Muscle layer of duodenum (tissue), 2 donors: ENCODE data around the gene NFE2L3.
"Not testable (repeated sequence)": the region's sequence is repeated elsewhere in the genome, so short reads cannot be mapped to it uniquely, and the experiment has no call there.

Experiments
- H3K27ac ChIP-seq: one replicate; pipeline ENCODE4 v1.7.0; 2013; ENCODE audit warnings: mild to moderate bottlenecking, low read length
- H3K27me3 ChIP-seq: one replicate; pipeline ENCODE4 v1.7.0; 2013; ENCODE audit warnings: low read depth, mild to moderate bottlenecking, control low read depth, low read length
- H3K36me3 ChIP-seq, 2 donors: one replicate each; pipeline ENCODE4 v1.7.0; 2013; ENCODE audit warnings: low read length in 2 of 2, control low read depth in 1 of 2, mild to moderate bottlenecking in 1 of 2; ENCODE audit not compliant: insufficient read depth in 2 of 2, control insufficient read depth in 1 of 2
- H3K4me1 ChIP-seq, 2 donors: one replicate each; pipeline ENCODE4 v1.7.0; 2013; ENCODE audit warnings: low read length in 2 of 2, mild to moderate bottlenecking in 2 of 2, control low read depth in 1 of 2, moderate library complexity in 1 of 2; ENCODE audit not compliant: insufficient read depth in 2 of 2, control insufficient read depth in 1 of 2
- H3K4me3 ChIP-seq, 2 donors: one replicate each; pipeline ENCODE4 v1.7.0; 2013; ENCODE audit warnings: low read length in 2 of 2, low read depth in 1 of 2, mild to moderate bottlenecking in 1 of 2
- H3K9me3 ChIP-seq, 2 donors: one replicate each; pipeline ENCODE4 v1.7.0; 2013; ENCODE audit warnings: low read length in 2 of 2, control low read depth in 1 of 2, mild to moderate bottlenecking in 1 of 2; ENCODE audit not compliant: control insufficient read depth in 1 of 2
- donor health status: healthy.

The NFE2L3 gene

DNA sequence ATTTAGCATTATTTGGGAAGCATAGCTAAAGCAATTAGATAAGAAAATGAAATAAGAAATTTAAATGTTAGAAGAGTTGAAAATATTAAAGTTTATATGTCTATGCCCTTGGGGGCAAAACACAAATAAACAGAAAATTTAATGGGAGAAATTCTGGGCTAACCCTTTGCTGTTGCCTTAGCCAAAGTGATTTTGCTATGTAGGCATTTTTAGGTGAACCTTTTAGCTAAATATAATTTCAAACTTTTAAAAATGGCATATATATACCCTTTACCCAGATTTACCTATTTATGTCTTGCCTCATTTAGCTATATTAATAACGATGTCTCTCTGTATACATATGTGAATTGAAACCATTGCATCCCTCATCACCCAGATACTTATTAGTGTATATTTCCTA is 20.1 kb downstream of the NFE2L3 start:
- no peaks in the 10 kb centered on the region for H3K4me1 ChIP-seq
- no peak overlapping the region for H3K27ac ChIP-seq
- H3K27me3 ChIP-seq, result no peaks in the 10 kb centered on the region
- no peaks in the 10 kb centered on the region for H3K9me3 ChIP-seq
- H3K4me3 ChIP-seq, result no peak overlapping the region
- H3K36me3 ChIP-seq, result no peaks in the 10 kb centered on the region

DNA sequence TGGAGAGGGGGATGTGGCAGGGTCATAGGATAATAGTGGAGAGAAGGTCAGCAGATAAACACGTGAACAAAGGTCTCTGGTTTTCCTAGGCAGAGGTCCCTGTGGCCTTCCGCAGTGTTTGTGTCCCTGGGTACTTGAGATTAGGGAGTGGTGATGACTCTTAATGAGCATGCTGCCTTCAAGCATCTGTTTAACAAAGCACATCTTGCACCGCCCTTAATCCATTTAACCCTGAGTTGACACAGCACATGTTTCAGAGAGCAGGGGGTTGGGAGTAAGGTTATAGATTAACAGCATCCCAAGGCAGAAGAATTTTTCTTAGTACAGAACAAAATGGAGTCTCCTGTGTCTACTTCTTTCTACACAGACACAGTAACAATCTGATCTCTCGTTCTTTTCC is 23.9 kb downstream of the NFE2L3 start:
- not testable (repeated sequence) for H3K4me3 ChIP-seq, H3K4me1 ChIP-seq, H3K9me3 ChIP-seq, H3K27ac ChIP-seq, H3K36me3 ChIP-seq, H3K27me3 ChIP-seq

DNA sequence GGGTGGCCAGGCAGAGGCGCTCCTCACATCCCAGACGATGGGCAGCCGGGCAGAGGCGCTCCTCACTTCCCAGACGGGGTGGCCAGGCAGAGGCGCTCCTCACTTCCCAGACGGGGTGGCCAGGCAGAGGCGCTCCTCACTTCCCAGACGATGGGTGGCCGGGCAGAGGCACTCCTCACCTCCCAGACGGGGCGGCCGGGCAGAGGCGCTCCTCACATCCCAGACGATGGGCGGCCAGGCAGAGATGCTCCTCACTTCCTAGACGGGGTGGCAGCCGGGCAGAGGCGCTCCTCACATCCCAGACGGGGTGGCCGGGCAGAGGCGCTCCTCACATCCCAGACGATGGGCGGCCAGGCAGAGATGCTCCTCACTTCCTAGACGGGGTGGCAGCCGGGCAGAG is 24.7 kb downstream of the NFE2L3 start:
- not testable (repeated sequence) for H3K36me3 ChIP-seq, H3K4me3 ChIP-seq, H3K27me3 ChIP-seq, H3K9me3 ChIP-seq, H3K27ac ChIP-seq, H3K4me1 ChIP-seq

DNA sequence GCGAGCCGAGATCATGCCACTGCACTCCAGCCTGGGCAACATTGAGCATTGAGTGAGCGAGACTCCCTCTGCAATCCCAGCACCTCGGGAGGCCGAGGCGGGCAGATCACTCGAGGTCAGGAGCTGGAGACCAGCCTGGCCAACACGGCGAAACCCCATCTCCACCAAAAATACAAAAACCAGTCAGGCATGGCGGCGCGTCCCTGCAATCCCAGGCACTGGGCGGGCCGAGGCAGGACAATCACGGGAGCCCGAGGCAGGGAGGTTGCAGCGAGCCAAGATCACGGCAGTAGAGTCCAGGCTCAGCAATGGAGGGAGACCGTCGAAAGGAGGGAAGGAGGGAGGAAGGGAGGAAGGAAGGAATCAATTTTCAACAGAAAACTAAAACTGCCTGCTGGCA is 25.3 kb downstream of the NFE2L3 start:
- not testable (repeated sequence) for H3K4me1 ChIP-seq, H3K36me3 ChIP-seq

DNA sequence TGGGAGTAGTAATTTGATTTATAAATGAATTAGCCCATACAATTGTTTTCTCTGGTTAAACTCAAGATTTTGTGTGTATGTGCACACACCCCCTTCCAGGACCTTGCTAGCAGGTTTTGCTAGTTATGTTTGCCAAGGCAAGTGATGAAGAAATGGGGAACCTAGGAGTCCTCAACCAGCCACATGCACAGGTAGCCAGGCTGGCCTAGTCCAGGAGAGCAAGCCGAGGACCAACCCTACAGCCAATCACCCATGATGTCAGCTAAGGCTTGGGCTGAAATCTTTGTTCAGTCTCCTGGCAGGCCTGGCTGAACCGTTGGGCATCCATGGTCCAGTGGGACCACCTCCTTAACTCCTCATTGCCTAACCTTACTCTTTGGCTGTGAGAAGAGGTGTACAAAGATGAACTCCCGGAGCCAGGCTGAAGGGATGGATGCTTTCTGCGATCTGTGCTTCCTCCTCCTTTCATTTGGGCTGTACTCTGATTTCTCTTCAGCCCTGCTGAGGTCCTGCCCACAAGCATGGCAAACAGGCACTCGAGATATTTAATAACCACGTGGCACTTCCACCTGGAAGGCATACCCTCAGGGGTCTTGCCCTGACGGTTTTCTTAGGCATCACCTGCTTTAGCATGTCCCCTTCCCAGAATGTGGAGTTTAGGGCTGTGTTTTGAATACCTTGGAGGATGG is 26.4 kb downstream of the NFE2L3 start:
- no peaks in the 10 kb centered on the region for H3K9me3 ChIP-seq

More for the DNA sequence above, 25.3 kb downstream of the NFE2L3 start:
- H3K27ac ChIP-seq, H3K4me3 ChIP-seq, H3K27me3 ChIP-seq, H3K9me3 ChIP-seq: not testable (repeated sequence)

DNA sequence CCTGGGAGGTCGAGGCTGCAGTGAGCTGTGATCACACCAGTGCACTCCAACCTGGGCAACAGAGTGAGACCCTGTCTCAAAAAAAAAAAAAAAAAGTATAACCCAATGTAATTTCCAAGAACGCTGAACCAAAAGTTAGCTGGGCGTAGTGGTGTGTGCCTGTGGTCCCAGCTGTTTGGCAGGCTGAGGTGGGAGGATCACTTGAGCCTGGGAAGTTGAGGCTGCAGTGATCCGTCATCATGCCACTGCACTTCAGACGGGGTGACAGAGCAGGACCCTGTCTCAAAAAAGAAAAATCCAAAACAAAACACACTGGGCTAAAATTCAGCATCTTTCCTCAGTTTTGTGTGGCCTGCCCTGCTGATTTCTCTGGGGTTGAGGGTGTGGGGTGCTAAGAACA is 27.4 kb downstream of the NFE2L3 start:
- Histone ChIP-seq H3K4me1 (peaks cover 0 to 8% of the 10 kb centered on the region in 2 donors), H3K36me3 (no peaks in the 10 kb centered on the region), H3K27ac (no peak overlapping the region), H3K9me3 (no peaks in the 10 kb centered on the region), H3K27me3 (no peaks in the 10 kb centered on the region), H3K4me3 (no peak overlapping the region)

More for the DNA sequence above, 26.4 kb downstream of the NFE2L3 start:
- no peaks in the 10 kb centered on the region for H3K36me3 ChIP-seq
- H3K4me3 ChIP-seq, result no peak overlapping the region
- H3K4me1 ChIP-seq, result peaks cover 0 to 8% of the 10 kb centered on the region in 2 donors
- no peak overlapping the region for H3K27ac ChIP-seq
- no peaks in the 10 kb centered on the region for H3K27me3 ChIP-seq

DNA sequence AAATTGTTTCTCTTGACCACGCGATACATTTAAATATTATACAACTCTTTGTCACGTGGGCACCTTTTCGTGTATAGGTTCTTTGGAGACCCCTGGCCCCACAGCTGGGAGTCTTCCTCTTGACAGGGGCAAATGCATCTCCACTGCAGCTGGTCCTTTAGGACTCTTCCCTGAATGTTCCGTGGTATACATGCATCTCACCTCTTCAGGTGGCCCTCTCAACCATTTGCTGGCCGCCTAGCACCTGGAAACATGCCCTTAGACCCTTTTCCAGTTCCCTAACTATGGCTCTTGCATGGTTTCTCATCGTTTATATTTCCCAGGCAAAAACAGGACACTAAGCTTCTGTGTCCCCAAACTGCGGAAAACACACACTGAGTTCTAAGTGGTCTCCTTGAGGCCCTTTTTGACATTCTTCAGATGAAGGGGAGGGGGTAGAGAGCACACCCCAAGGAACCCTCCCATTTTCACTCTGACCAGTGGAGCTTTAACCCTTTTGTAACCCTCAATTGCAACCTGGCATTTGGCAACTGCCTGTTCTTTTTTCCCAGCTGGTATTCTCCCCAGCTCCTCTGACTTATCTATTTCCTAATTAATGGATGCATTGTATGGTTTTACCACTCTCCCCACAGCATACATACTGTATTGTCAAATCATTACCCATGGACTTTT is 28.0 kb downstream of the NFE2L3 start:
- Histone ChIP-seq H3K27me3 (no peaks in the 10 kb centered on the region), H3K27ac (no peak overlapping the region)

DNA sequence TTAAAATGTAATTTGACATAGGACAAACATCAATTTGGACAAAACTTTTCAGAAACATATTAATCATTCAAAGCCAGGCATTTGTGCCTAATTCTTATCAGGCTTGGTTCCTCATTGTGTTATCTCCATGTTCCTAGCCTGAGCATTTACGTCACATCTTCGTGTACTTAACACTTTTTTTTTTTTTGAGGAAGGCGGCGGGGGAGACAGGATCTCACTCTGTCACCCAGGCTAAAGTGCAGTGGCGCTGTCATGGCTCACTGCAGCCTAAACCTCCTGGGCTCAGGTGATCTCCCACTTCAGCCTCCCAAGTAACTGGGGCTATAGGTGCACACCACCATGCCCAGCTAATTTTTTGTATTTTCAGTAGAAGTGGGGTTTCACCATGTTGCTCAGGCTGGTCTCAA is 28.8 kb downstream of the NFE2L3 start:
- peaks cover 0 to 8% of the 10 kb centered on the region in 2 donors for H3K4me1 ChIP-seq
- no peak overlapping the region for H3K27ac ChIP-seq
- H3K4me3 ChIP-seq, result no peak overlapping the region
- no peaks in the 10 kb centered on the region for H3K9me3 ChIP-seq
- H3K36me3 ChIP-seq, result no peaks in the 10 kb centered on the region
- no peaks in the 10 kb centered on the region for H3K27me3 ChIP-seq

More for the DNA sequence above, 28.0 kb downstream of the NFE2L3 start:
- Histone ChIP-seq H3K4me3 (no peak overlapping the region), H3K4me1 (peaks cover 0 to 8% of the 10 kb centered on the region in 2 donors), H3K36me3 (no peaks in the 10 kb centered on the region), H3K9me3 (no peaks in the 10 kb centered on the region)

DNA sequence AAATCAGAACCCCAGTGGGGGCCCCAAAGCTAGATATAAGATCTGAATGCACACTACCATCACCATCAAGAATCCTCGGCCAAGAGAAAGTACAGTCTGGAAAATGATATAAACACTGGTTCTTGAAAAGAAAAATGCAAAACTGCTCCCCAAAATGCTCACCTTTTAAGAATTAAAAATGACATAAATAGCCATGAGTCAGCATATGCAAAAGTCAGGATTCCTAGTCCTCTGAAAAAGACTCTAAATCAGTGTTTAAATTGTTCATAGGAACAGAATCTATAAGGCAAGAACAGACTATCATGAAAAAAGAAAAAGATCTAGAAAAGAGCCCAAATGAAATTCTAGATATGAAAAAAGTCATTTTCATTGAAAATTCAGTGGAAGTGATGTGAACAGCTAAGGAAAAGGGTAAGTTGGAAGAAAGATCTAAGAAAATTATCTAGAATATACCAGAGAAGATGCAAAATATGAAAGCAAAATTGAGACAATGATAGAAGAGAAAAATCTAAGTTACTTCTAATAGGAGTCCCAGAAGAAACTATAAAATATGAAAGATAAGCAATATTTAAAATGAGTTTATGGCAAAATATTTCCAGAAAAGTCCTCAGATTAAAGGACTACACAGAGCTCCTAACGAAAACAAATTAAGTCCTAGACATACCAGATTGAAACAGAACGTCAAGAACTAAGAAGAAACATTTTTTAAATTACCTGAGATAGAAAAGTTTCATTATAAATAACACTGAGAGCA is 29.7 kb downstream of the NFE2L3 start:
- Histone ChIP-seq H3K27me3 (no peaks in the 10 kb centered on the region), H3K9me3 (no peaks in the 10 kb centered on the region), H3K27ac (no peak overlapping the region), H3K36me3 (no peaks in the 10 kb centered on the region), H3K4me3 (no peak overlapping the region), H3K4me1 (peaks cover 0 to 8% of the 10 kb centered on the region in 2 donors)

DNA sequence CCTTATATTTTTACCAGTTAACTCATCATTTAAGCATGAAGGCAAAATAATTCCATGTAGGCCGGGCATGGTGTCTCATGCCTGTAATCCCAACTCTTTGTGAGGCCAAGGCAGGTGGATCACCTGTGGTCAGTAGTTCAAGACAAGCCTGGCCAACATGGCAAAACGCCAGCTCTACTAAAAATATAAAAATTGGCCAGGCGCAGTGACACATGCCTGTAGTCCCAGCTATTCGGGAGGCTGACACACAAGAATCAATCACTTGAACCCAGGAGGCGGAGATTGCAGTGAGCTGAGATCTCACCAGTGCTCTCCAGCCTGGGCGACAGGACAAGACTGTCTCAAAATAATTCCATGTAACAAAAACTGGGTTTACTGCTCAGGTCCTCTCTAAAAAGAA is 30.3 kb downstream of the NFE2L3 start:
- Histone ChIP-seq H3K4me3 (no peak overlapping the region), H3K36me3 (peaks cover 0 to 3% of the 10 kb centered on the region in 2 donors), H3K4me1 (peaks cover 0 to 8% of the 10 kb centered on the region in 2 donors), H3K9me3 (no peaks in the 10 kb centered on the region), H3K27ac (no peak overlapping the region), H3K27me3 (no peaks in the 10 kb centered on the region)

DNA sequence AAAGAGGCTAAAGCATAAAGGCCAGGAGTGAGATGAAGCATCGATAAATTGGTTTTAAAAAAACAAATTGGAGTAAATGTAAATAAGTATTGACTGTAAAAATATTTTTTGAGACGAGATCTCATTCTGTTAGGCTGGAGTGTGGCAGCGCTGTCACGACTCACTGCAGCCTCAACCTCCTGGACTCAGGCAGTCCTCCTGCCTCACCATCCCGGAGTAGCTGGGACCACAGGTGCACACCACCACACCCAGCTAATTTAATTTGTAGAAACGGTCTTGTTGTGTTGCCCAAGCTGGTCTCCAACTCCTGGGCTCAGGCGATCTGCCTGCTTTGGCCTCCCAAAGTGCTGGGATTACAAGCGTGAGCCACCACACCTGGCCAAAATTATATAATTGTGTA is 30.7 kb downstream of the NFE2L3 start:
- no peaks in the 10 kb centered on the region for H3K9me3 ChIP-seq
- peaks cover 0 to 8% of the 10 kb centered on the region in 2 donors for H3K4me1 ChIP-seq
- no peaks in the 10 kb centered on the region for H3K27me3 ChIP-seq
- H3K27ac ChIP-seq, result no peak overlapping the region
- peaks cover 0 to 7% of the 10 kb centered on the region in 2 donors for H3K36me3 ChIP-seq
- H3K4me3 ChIP-seq, result no peak overlapping the region
